ENCODE measurements around the gene DSCAM.

- TF ChIP-seq CTCF (IDR thresholded peaks at IDR 0.05) (no peak), POLR2A (IDR thresholded peaks at IDR 0.05) (no peak)
These were observed 175.2 kb downstream of the DSCAM start for GRCh38 chr21:40671716-40672115.
